HEK293 (cell line): ENCODE results near the gene GNB5.

Experiments used
- CTCF ChIA-PET: fragments of 350-600 bp; formaldehyde crosslinking; extraction: SDS; loops from one replicate; lab custom pipeline; 2021; ENCODE audit warnings: antibody characterized with exemption; lab: Yijun Ruan, JAX
- POLR2A ChIA-PET: fragments of 300-600 bp; formaldehyde crosslinking; extraction: SDS; loops from one replicate; lab custom pipeline; 2020; ENCODE audit warnings: antibody characterized with exemption, inconsistent platforms; lab: Yijun Ruan, JAX
- H3K27ac ChIP-seq: fragments of 200-500 bp; sonication (Bioruptor generic); 2 replicates; pipeline ENCODE4 v1.5.1; 2014; ENCODE audit warnings: low read depth, low read length, control low read depth, inconsistent platforms; ENCODE audit errors: extremely low read depth
- H3K36me3 ChIP-seq, 2 experiments: fragments of 200-500 bp in 1 of 2; sonication (Bioruptor generic) in 1 of 2; 1 replicate in 1 of 2; 2 replicates in 1 of 2; pipeline ENCODE4 v1.5.1; 2014 to 2017; ENCODE audit warnings: inconsistent platforms in 2 of 2, low read length in 2 of 2; ENCODE audit not compliant: control insufficient read depth in 2 of 2, insufficient read depth in 1 of 2
- H3K4me1 ChIP-seq: fragments of 200-500 bp; sonication (Bioruptor generic); 2 replicates; pipeline ENCODE4 v1.5.1; 2014; ENCODE audit warnings: mild to moderate bottlenecking, low read length, inconsistent platforms; ENCODE audit not compliant: control insufficient read depth, insufficient read depth
- H3K4me3 ChIP-seq: 2 replicates; pipeline ENCODE4 v1.5.1; 2011; ENCODE audit warnings: low read depth, mild to moderate bottlenecking, control low read depth, low read length, moderate library complexity
- H3K9me3 ChIP-seq: fragments of 200-500 bp; sonication (Bioruptor generic); 2 replicates; pipeline ENCODE4 v1.5.1; 2014; ENCODE audit warnings: low read depth, low read length, inconsistent platforms; ENCODE audit not compliant: control insufficient read depth, insufficient read depth
- BCL11B ChIP-seq: fragments of 450-650 bp; formaldehyde crosslinking; IDR thresholded peaks from 2 replicates; pipeline ENCODE4 v1.5.1; 2016; ENCODE audit warnings: low read depth, missing biosample characterization, missing genetic modification characterization
- GLI4 ChIP-seq: fragments of 450-650 bp; formaldehyde crosslinking; IDR thresholded peaks from 2 replicates; pipeline ENCODE4 v1.5.1; 2016; ENCODE audit warnings: missing biosample characterization, missing genetic modification characterization
- GLIS2 ChIP-seq: fragments of 450-650 bp; formaldehyde crosslinking; IDR thresholded peaks from 2 replicates; pipeline ENCODE4 v1.5.1; 2016; ENCODE audit warnings: missing biosample characterization, missing genetic modification characterization
- KLF17 ChIP-seq: fragments of 450-650 bp; formaldehyde crosslinking; IDR thresholded peaks from 2 replicates; pipeline ENCODE4 v1.5.1; 2016; ENCODE audit warnings: missing biosample characterization, missing genetic modification characterization
- PATZ1 ChIP-seq: fragments of 450-650 bp; formaldehyde crosslinking; IDR thresholded peaks from 2 replicates; pipeline ENCODE4 v1.5.1; 2016; ENCODE audit warnings: missing biosample characterization, missing genetic modification characterization
- SALL2 ChIP-seq: fragments of 450-650 bp; formaldehyde crosslinking; IDR thresholded peaks from 2 replicates; pipeline ENCODE4 v1.5.0; 2017; ENCODE audit warnings: missing biosample characterization, mild to moderate bottlenecking, missing genetic modification characterization, borderline replicate concordance
- SP7 ChIP-seq: fragments of 450-650 bp; formaldehyde crosslinking; IDR thresholded peaks from 2 replicates; pipeline ENCODE4 v1.5.1; 2016; ENCODE audit warnings: missing biosample characterization, missing genetic modification characterization
- YY1 ChIP-seq: fragments of 450-650 bp; formaldehyde crosslinking; IDR thresholded peaks from 2 replicates; pipeline ENCODE4 v1.5.1; 2018; ENCODE audit warnings: missing biosample characterization, missing genetic modification characterization
- ZBTB48 ChIP-seq: fragments of 450-650 bp; formaldehyde crosslinking; IDR thresholded peaks from 2 replicates; pipeline ENCODE4 v1.5.1; 2016; ENCODE audit warnings: missing biosample characterization, missing genetic modification characterization
- ZIC2 ChIP-seq: fragments of 450-650 bp; formaldehyde crosslinking; IDR thresholded peaks from 2 replicates; pipeline ENCODE4 v1.5.1; 2016; ENCODE audit warnings: missing biosample characterization, missing genetic modification characterization
- ZNF169 ChIP-seq: fragments of 450-650 bp; formaldehyde crosslinking; IDR thresholded peaks from 2 replicates; pipeline ENCODE4 v1.5.1; 2016; ENCODE audit warnings: missing biosample characterization, missing genetic modification characterization
- ZNF26 ChIP-seq: fragments of 450-650 bp; formaldehyde crosslinking; IDR thresholded peaks from 2 replicates; pipeline ENCODE4 v1.5.1; 2016; ENCODE audit warnings: missing biosample characterization, missing genetic modification characterization
- ZNF311 ChIP-seq: fragments of 450-650 bp; formaldehyde crosslinking; IDR thresholded peaks from 2 replicates; pipeline ENCODE4 v1.5.1; 2017; ENCODE audit warnings: missing biosample characterization, missing genetic modification characterization, borderline replicate concordance
- ZNF324 ChIP-seq: fragments of 450-650 bp; formaldehyde crosslinking; IDR thresholded peaks from 2 replicates; pipeline ENCODE4 v1.5.1; 2016; ENCODE audit warnings: missing biosample characterization, missing genetic modification characterization
- ZNF423 ChIP-seq: fragments of 450-650 bp; formaldehyde crosslinking; IDR thresholded peaks from 2 replicates; pipeline ENCODE4 v1.5.1; 2016; ENCODE audit warnings: missing biosample characterization, missing genetic modification characterization
- ZNF513 ChIP-seq: fragments of 450-650 bp; IDR thresholded peaks from 2 replicates; pipeline ENCODE4 v1.5.1; 2018; ENCODE audit warnings: missing biosample characterization, missing genetic modification characterization
- ZNF530 ChIP-seq: fragments of 450-650 bp; formaldehyde crosslinking; IDR thresholded peaks from 2 replicates; pipeline ENCODE4 v1.5.1; 2016; ENCODE audit warnings: low read depth, missing biosample characterization, missing genetic modification characterization
- ZNF544 ChIP-seq: fragments of 450-650 bp; formaldehyde crosslinking; IDR thresholded peaks from 2 replicates; pipeline ENCODE4 v1.5.0; 2017; ENCODE audit warnings: missing biosample characterization, missing genetic modification characterization
- ZNF561 ChIP-seq: fragments of 450-650 bp; IDR thresholded peaks from 2 replicates; pipeline ENCODE4 v1.5.1; 2018; ENCODE audit warnings: missing biosample characterization, missing genetic modification characterization, borderline replicate concordance
- ZNF596 ChIP-seq: fragments of 450-650 bp; IDR thresholded peaks from 2 replicates; pipeline ENCODE4 v1.5.0; 2018; ENCODE audit warnings: missing biosample characterization, mild to moderate bottlenecking, missing genetic modification characterization, moderate library complexity
- ZNF600 ChIP-seq: fragments of 450-650 bp; formaldehyde crosslinking; IDR thresholded peaks from 2 replicates; pipeline ENCODE4 v1.5.1; 2016; ENCODE audit warnings: missing biosample characterization, missing genetic modification characterization
- ZNF654 ChIP-seq: fragments of 450-650 bp; formaldehyde crosslinking; IDR thresholded peaks from 2 replicates; pipeline ENCODE4 v1.5.1; 2016; ENCODE audit warnings: low read depth, missing biosample characterization, missing genetic modification characterization
- ZNF692 ChIP-seq: fragments of 450-650 bp; formaldehyde crosslinking; IDR thresholded peaks from 2 replicates; pipeline ENCODE4 v1.5.1; 2016; ENCODE audit warnings: missing biosample characterization, missing genetic modification characterization

Gene GNB5

GRCh38 chr15:52134502-52135144 lies 56.6 kb downstream of the GNB5 start:
- POLR2A ChIA-PET, result no interaction called here
- H3K27ac ChIP-seq, result no peak overlapping the region
- CTCF ChIA-PET, result interaction anchor here (1.2 kb wide), 1 partner anchor 246 kb away, joined by 3 read pairs; no protein-coding TSS in a partner anchor
- peaks cover 3 to 17% of the 10 kb centered on the region in 2 experiments; a peak in 2 of 3 replicates for H3K36me3 ChIP-seq
- H3K4me3 ChIP-seq, result no peak overlapping the region
- H3K4me1 ChIP-seq, result no peaks in the 10 kb centered on the region
- H3K9me3 ChIP-seq, result no peaks in the 10 kb centered on the region
- TF ChIP-seq ZNF324 (tag by site-specific recombination) (no peak), ZNF596 (tag by site-specific recombination) (no peak), ZNF423 (no peak), ZNF311 (tag by site-specific recombination) (no peak), ZNF561 (tag by site-specific recombination) (no peak), PATZ1 (tag by site-specific recombination) (no peak), KLF17 (no peak), ZNF530 (tag by site-specific recombination) (no peak), BCL11B (tag by site-specific recombination) (no peak), SALL2 (tag by site-specific recombination) (no peak), ZNF169 (tag by site-specific recombination) (no peak), ZNF544 (tag by site-specific recombination) (no peak), YY1 (tag by site-specific recombination) (no peak), GLI4 (no peak), ZNF654 (tag by site-specific recombination) (no peak), ZNF600 (tag by site-specific recombination) (no peak), GLIS2 (tag by site-specific recombination) (no peak), ZIC2 (tag by site-specific recombination) (no peak), ZBTB48 (no peak), ZNF513 (tag by site-specific recombination) (no peak)

GRCh38 chr15:52133510-52134220 lies 57.5 kb downstream of the GNB5 start:
- H3K27ac ChIP-seq, result no peak overlapping the region
- ChIA-PET CTCF (interaction anchor here (0.6 kb wide), 1 partner anchor 23 kb away, joined by 3 read pairs; no protein-coding TSS in a partner anchor), POLR2A (no interaction called here)
- no peaks in the 10 kb centered on the region for H3K4me1 ChIP-seq
- TF ChIP-seq ZNF26 (tag by site-specific recombination), result no peak
- no peak for TF ChIP-seq SP7 (tag by site-specific recombination)
- TF ChIP-seq ZNF692 (tag by site-specific recombination), result no peak
- no peak overlapping the region for H3K4me3 ChIP-seq
- peaks cover 3 to 17% of the 10 kb centered on the region in 2 experiments; a peak in 2 of 3 replicates for H3K36me3 ChIP-seq
- no peaks in the 10 kb centered on the region for H3K9me3 ChIP-seq
